Fibroblast of skin of scalp (primary cell): Measurements from ENCODE around the gene CACNG4.

ENCODE experiments used
- DNase-seq: peaks from one replicate; pipeline ENCODE4 v3.0.0-alpha.2; 2013

The CACNG4 gene

DNA sequence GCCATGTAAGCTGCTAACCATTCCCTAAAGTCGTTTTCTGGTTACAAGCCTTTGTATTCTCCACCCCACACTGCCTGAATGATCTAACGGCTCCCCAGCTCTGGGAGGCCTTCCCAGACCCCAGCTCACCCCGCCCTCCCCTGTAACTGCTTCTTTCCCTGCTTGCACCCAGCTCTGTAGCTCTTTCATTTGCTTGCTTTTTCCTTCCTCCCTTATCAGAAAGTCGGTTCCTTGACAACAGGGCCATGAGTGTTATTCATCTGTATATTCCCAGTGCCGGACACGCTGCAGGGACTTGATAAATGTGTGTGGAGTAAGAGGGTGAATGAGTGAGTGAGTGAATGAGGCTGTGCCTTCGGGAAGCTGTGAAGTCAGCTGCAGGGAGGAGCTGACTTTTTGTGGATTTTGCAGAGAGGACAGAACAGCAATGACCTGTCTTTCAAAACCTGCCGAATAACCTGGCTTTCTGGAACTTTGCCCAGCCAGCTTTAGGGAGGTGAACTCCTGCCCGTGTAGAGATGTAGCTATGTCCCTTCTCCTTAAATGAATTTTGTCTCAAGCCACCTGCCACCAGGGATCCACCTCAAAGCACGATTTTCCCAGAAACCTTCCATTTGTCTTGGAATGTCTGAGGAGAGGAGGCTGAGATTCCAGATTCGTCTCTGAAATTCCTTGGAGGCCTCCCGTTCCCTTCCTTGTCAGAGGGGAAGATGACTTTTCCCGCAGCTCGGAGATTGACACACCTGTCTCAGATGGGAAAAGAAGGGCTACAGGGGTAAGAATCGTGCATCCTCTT is 20.0 kb upstream of the CACNG4 start:
- no peak for DNase-seq

DNA sequence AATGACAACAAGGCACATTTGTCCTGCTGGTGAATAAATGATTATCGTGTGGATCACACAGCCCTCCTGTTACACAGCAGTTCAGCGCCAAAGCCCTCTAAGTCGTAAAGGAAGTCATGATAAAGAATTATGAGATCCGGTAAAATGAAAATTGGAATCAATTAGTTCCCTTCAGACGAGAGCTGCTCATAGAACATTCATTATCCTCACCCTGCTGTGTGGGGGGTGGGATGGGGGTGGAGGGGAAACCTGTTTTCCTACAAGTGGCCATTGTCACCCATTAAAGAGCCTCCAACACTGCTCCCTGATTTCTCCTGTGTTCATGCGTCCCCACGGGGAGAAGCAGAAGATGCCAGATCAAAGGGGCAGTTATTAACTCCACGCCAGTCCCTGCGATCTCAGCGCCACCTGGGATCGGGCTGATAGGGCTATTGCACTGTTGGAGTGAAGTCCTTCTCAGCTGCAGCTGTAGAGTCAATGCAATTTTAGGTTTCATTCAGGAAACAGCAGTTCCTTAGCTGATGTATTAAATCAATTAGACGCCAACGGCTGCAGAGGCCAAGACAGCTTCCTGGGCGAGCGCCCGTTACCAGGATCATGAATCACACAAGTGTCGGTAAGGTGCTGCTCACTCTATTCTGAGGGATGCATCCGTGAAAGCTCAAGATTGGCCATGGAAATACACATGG is 19.2 kb upstream of the CACNG4 start:
- DNase-seq = no peak

- DNase-seq = no peak
These were observed 18.3 kb upstream of the CACNG4 start for GRCh38 chr17:66946251-66946650.

DNA sequence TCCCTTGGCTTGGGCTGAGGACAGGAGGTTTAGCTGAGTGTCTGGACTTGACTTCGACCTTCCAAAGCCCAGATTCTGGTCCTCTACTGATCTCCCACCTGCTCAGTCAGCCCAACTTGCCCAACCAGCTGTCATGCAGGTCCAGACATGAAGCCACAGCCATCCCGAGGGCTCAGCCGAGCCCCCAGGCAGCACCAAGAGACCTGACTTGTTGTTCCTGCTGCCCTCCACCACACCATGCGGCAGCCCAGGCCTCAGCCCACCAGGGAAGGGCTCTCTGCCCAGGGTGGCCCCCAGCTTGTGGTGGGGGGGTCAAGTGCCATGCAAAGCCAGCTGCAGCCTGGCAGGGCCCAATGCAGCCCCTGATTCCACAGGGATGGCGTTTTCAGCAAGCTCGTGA is 17.2 kb upstream of the CACNG4 start:
- DNase-seq = no peak

DNA sequence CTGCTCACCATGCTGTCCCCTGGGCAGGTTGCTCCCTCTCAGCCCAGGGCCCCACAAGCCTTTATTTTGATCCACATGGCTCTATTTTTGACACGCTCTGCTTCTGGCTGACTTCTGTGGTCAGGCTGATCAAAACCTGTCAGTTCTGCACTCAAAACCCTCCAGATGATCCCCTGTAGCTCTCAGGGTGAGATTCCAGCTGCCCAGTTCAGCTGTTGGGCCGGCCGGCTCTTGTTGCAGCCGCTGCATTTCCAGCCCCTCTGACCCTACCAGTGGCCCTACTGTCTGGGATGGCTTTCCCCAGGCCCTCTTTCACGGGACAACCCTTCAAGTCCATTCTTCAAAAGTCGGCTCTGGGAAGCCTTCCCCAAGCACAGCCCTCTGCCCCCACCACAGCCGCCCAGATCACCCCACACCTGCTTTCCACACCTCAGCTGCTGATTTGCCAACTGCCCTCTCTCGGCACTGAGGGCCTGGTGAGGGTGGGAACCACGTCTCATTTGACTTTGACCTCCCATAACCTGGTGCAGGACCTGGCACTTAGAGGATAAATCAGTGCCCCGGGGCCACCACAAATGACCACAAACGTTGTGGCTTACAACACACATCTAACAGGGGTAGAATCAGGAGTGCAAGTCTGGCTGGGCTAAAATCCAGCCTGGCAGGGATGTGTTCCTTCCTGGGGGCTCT is 16.3 kb upstream of the CACNG4 start:
- no peak for DNase-seq

- no peak for DNase-seq
These were observed 15.0 kb upstream of the CACNG4 start for GRCh38 chr17:66949501-66949900.

- no peak for DNase-seq
These were observed 14.2 kb upstream of the CACNG4 start for GRCh38 chr17:66950325-66950724.

DNA sequence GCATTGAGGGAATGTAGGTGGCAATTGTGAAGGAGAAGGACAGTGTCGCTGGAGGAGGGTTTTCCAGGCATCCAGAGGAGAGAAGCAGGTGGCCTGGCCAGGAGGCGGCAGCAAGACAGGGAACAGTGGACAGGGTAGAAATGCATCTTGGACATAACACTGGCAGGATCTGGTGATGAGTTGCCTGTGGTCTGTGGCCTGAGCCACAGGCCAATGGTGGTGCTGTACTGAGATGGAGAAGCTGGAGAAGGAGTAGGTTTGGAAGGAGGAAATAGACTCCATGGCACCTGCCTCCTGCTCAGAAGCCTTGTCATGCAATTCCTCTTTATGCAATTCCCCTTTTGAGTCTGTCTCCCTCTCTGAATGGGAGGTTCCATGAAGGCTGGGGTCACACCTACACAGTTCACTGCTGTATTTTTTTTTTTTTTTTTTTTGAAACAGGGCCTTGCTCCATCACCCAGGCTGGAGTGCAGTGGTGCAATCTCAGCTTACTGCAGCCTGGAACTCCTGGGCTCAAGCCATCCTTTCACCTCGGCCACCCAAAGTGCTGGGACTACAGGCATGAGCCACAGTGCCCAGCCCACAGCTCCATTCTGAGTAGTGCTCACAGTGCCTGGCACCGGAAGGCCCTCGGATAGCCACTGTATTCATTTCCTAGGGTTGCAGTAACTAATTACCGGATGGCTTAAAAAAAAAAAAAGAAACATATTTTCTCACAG is 13.5 kb upstream of the CACNG4 start:
- no peak for DNase-seq

DNA sequence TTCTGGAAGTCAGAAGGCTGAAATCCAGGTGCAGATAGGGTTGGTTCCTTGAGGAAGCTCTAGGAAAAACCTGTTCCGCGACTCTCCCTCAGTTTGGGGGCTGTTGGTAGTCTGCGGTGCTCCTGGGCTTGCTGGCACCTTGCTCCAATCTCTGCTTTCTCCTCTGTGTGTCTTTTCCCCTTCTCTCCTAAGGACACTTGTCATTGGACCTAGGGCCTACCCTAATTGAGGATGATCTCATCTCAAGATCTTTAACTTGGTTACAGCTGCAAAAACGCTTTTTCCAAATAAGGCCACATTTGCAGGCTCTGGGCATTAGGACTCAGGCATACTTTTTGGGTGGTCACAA is 12.9 kb upstream of the CACNG4 start:
- DNase-seq = peak; percentile 17

DNA sequence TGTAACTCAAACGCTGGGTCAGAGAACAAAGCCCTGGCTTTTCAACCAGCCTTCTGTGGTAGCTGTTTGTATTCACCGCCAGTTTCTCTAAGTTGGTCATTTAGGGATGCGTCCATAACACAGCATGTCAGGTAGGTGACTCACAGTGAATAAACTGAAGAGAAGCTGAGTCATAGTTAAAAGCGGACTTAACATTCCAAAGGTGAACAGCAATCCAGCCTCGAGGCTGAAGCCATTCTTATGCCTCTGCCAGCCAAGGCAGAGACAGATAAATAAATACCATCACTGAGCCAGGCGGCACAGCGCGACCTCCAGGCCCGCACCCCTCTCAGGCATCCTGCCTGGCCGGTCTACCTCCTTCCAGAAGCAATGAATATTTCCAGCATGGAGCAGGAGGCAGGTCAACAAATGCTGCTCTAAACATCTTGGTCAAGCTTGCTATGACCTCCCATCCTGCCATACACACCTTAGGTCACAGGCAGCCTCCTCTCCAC is 12.4 kb upstream of the CACNG4 start:
- DNase-seq = peak; percentile 76

GRCh38 chr17:66952681-66953629 is 11.6 kb upstream of the CACNG4 start:
- DNase-seq = no peak

- no peak for DNase-seq
These were observed 10.9 kb upstream of the CACNG4 start for GRCh38 chr17:66953630-66954020.

GRCh38 chr17:66954632-66955031 is 9.9 kb upstream of the CACNG4 start:
- no peak for DNase-seq

GRCh38 chr17:66955821-66956220 is 8.7 kb upstream of the CACNG4 start:
- DNase-seq = no peak

GRCh38 chr17:66956941-66957340 is 7.6 kb upstream of the CACNG4 start:
- no peak for DNase-seq

GRCh38 chr17:66957343-66957742 is 7.2 kb upstream of the CACNG4 start:
- no peak for DNase-seq

DNA sequence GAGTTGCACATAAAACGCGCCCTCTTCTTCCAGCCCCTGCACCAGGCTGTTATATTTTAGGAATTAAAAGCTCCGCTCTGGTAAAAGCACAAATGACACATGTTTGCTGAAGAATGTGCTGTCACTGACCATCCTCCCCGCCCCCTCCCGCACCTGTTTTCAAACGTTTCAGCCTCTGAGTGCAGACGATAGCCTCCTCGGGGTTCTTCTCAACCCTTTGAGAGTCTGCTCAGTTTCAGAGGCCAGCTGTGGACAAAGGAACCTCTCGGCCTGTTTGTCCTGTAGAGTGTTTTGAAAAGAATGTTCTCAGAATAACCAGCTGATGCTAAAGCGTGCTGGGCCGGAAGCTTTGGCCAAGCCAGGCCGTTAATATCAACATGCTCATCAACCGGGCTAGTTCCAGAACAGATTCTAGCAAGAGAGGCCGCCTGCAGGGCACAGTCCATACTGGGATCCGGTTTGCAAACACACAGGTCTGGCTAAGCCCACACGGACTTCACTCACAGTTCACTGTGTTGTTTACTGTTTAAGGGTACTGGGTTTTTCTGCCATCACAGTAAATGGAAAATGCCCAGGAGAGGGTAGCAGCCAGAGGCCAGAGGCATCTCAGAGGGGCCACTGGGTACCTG is 6.4 kb upstream of the CACNG4 start:
- no peak for DNase-seq

DNA sequence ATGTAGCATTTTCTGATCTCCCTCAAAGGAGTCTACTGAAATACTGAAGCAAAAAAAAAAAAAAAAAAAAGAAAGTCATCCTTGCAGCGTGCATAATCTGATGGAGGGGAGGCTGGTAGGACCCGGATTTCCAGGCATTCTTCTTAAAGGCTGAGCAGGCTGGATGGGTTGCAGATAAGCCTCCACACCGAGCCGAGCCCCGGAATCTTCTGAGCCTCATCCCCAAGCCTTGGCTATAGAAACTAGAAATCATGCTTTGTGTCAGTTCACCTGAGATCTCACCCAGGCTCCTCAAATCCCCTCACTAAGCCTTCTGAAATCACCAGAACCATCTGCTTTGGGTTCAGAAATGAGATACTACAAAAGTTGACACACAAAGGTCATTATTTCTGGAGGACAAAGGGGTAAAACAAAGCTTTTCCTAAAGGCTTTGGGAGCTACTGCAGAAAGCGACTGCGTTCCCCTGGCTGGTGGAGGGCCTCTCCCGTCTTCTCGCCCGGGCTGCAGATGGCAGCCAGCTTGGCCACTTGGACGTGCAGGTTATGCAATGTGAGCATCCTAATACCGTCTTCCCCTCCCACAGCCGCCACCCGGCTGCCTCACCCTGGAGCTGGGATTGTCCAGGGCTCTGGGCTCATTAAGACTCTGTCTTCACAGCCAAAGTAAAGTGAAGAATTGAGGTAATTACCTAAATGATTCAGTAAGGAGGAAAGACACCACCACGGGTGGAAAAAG is 4.7 kb upstream of the CACNG4 start:
- DNase-seq = no peak

DNA sequence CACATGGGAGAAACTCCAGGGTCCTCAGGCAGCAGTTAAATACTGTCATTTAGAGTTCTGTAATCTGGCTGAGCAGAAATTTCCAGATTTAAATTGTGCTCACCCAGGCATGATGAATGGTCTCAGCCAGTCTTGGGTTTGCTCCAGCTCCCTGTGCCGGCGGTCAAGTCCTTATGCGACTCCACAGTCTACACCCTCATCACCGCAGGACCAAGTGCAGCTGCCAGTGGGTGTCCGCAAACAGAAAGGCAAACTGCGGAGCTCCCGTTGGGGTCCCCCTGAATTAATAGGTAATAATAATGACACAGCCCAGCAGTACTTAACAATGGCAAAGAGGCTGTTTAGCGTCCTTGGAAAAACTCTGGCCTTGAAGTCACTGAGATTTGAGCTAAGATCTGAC is 3.9 kb upstream of the CACNG4 start:
- no peak for DNase-seq

GRCh38 chr17:66963521-66963908 is 992 bp upstream of the CACNG4 start:
- no peak for DNase-seq
